ENCODE measurements around the gene AKAP5. TPM values are rescaled to one million over a fixed set of nuclear protein-coding genes. Genes with fewer than 3 reads are reported as not detected.

AKAP5 gene
- total and polyA plus RNA-seq, 2 of the 13 experiments (the other 11 are each of a cell fraction or from before 2014, with no cell fraction given): 0.18 to 1.5 TPM

DNA sequence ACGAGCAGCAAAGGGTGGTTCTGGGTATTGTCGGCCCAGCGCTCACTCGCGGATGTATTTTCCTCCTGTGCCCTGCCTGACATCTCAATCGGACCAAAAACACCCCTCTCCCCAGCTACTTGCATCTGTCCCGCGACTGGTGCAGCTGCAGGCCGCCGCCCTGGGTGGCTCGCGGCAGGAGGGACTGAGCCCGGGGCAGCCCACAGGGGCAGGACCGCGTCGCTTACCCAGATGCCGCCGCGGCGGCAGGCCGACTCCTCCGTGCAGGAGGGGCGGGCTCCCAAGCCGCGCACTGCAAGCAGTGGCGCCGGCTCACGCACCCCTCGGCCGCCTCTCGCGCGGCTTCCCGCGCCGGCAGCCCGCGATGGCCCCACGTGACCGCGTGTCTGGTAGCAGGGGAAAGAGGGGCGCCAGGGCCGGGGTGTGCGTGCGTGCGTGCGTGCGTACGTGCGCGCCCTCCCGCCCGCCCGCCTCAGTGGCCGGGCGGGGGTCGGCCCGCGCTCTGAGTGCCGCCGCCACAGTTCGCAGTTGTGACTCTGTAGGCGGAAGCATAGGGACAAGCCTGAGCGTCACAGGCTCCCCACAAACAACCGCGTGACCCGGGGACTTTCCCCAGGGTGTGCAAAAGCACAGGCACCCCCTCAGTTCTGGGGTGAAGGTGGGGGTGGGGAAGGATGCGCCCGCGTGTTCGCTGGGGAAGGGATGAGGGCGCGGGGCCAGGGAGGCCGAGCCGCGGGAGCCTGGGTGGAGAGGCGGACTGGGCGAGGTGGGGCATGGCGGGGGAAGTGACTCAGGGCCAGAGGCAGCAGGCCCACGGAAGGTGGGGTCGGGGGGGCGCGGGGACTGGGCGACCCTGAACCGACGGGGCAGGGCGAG lies 38.4 kb downstream of the AKAP5 start, which contains the start of gene ZBTB25 (continued):
- no peak for TF ChIP-seq ZNF781 (CRISPR knock-in tag; IDR thresholded peaks at IDR 0.05; ENCODE audit: borderline replicate concordance, not compliant biosample characterization)
- TF ChIP-seq ZNF124 (CRISPR knock-in tag; IDR thresholded peaks at IDR 0.05): no peak
- TF ChIP-seq ZNF768 (CRISPR knock-in tag; IDR thresholded peaks at IDR 0.05): no peak
- TF ChIP-seq NAIF1 (CRISPR knock-in tag; IDR thresholded peaks at IDR 0.05; ENCODE audit: borderline replicate concordance): peak; percentile 9; the same call in 1 of the 2 replicates
- TF ChIP-seq, protein P1, sequence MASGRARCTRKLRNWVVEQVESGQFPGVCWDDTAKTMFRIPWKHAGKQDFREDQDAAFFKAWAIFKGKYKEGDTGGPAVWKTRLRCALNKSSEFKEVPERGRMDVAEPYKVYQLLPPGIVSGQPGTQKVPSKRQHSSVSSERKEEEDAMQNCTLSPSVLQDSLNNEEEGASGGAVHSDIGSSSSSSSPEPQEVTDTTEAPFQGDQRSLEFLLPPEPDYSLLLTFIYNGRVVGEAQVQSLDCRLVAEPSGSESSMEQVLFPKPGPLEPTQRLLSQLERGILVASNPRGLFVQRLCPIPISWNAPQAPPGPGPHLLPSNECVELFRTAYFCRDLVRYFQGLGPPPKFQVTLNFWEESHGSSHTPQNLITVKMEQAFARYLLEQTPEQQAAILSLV (CRISPR knock-in tag; IDR thresholded peaks at IDR 0.05; ENCODE audit: borderline replicate concordance): peak; percentile 93; the same call in 1 of the 2 replicates
- no peak for TF ChIP-seq ZFP62 (CRISPR knock-in tag; IDR thresholded peaks at IDR 0.05)
- TF ChIP-seq ATF1 (CRISPR knock-in tag; IDR thresholded peaks at IDR 0.05): no peak
- TF ChIP-seq MAZ (IDR thresholded peaks at IDR 0.05; ENCODE audit: borderline replicate concordance, low read depth, low read length): peak; percentile 73; the same call in 1 of the 2 replicates
- peak; percentile 85 for TF ChIP-seq MAZ (CRISPR knock-in tag; IDR thresholded peaks at IDR 0.05; ENCODE audit: low read depth)
- peak; percentile 80 for TF ChIP-seq BHLHE40 (IDR thresholded peaks at IDR 0.05; ENCODE audit: low read length)
- no peak for TF ChIP-seq PAF1 (CRISPR knock-in tag; IDR thresholded peaks at IDR 0.05)
- peak; percentile 78 for TF ChIP-seq ZNF143 (CRISPR knock-in tag; IDR thresholded peaks at IDR 0.05)
- TF ChIP-seq, protein P2, sequence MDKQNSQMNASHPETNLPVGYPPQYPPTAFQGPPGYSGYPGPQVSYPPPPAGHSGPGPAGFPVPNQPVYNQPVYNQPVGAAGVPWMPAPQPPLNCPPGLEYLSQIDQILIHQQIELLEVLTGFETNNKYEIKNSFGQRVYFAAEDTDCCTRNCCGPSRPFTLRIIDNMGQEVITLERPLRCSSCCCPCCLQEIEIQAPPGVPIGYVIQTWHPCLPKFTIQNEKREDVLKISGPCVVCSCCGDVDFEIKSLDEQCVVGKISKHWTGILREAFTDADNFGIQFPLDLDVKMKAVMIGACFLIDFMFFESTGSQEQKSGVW (CRISPR knock-in tag; IDR thresholded peaks at IDR 0.05; ENCODE audit: borderline replicate concordance): no peak
- TF ChIP-seq NRL (CRISPR knock-in tag; IDR thresholded peaks at IDR 0.05; ENCODE audit: borderline replicate concordance): 0 out of 2 replicates have a peak, but pooled peaks have one; percentile 9
- TF ChIP-seq HOXD1 (CRISPR knock-in tag; IDR thresholded peaks at IDR 0.05): peak; percentile 14; the same call in 1 of the 2 replicates
- no peak for TF ChIP-seq AGO1 (IDR thresholded peaks at IDR 0.05; ENCODE audit: low read depth, low read length, poor library complexity, severe bottlenecking)
- TF ChIP-seq ZNF207 (IDR thresholded peaks at IDR 0.05; ENCODE audit: borderline replicate concordance): no peak
- no peak for TF ChIP-seq ZNF562 (CRISPR knock-in tag; IDR thresholded peaks at IDR 0.05; ENCODE audit: borderline replicate concordance)
- peak; percentile 77; the same call in 1 of the 2 replicates for TF ChIP-seq GFI1 (CRISPR knock-in tag; IDR thresholded peaks at IDR 0.05; ENCODE audit: borderline replicate concordance)
- no peak for TF ChIP-seq HCFC1 (IDR thresholded peaks at IDR 0.05; ENCODE audit: low read depth, low read length)
- TF ChIP-seq SP1 (IDR thresholded peaks at IDR 0.05): no peak
- TF ChIP-seq SP1 (CRISPR knock-in tag; IDR thresholded peaks at IDR 0.05): no peak
- TF ChIP-seq PCBP2 (optimal IDR thresholded peaks at IDR 0.05; ENCODE audit: low read depth, low read length, poor library complexity, severe bottlenecking): no peak
- TF ChIP-seq MLLT10 (CRISPR knock-in tag; IDR thresholded peaks at IDR 0.05): no peak
- peak; percentile 79 for TF ChIP-seq RBFOX2 (IDR thresholded peaks at IDR 0.05; ENCODE audit: low read depth, low read length)
- peak; percentile 60; the same call in 1 of the 2 replicates for TF ChIP-seq SRY (CRISPR knock-in tag; IDR thresholded peaks at IDR 0.05)
- TF ChIP-seq, protein P3, sequence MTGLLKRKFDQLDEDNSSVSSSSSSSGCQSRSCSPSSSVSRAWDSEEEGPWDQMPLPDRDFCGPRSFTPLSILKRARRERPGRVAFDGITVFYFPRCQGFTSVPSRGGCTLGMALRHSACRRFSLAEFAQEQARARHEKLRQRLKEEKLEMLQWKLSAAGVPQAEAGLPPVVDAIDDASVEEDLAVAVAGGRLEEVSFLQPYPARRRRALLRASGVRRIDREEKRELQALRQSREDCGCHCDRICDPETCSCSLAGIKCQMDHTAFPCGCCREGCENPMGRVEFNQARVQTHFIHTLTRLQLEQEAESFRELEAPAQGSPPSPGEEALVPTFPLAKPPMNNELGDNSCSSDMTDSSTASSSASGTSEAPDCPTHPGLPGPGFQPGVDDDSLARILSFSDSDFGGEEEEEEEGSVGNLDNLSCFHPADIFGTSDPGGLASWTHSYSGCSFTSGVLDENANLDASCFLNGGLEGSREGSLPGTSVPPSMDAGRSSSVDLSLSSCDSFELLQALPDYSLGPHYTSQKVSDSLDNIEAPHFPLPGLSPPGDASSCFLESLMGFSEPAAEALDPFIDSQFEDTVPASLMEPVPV (CRISPR knock-in tag; IDR thresholded peaks at IDR 0.05): 0 out of 2 replicates have a peak, but pooled peaks have one; percentile 28
- 0 out of 2 replicates have a peak, but pooled peaks have one; percentile 2 for TF ChIP-seq HNF4A (CRISPR knock-in tag; IDR thresholded peaks at IDR 0.05)

Data from HepG2 (cell line).